Measurements from ENCODE around the gene UBE2L6. TPM values are rescaled to one million over a fixed set of nuclear protein-coding genes. Genes with fewer than 3 reads are reported as not detected.

Gene UBE2L6
- total RNA-seq, 4 donors from 2014 or later: 28.3 to 87.9 (median 84.2) TPM

DNA sequence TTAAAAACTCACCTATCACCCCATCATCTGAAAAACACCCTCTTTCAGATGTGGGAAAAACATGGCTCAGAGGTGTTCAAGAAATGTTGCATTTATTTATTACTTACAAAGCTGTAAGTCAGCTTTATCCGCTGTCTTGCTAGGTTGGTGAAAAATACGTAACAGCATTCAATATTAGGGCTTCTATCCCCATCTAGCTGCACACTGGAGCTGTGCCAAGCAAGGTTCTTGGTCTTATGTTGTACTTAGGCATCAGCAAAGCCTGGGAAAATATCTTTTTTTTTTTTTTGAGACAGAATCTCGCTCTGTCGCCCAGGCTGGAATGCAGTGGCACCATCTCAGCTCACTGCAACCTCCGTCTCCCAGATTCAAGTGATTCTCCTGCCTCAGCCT is 37.6 kb upstream of the UBE2L6 start:
- H3K27me3 ChIP-seq: no peaks in the 10 kb centered on the region
- no peak for DNase-seq
- intact Hi-C loops (cut with DNase I; ENCODE audit: low total_unique reads): no loop called here
- no peaks in the 10 kb centered on the region for H3K36me3 ChIP-seq
- no peaks in the 10 kb centered on the region for H3K9me3 ChIP-seq
- H3K27ac ChIP-seq: no peak overlapping the region
- no peak overlapping the region for H3K4me3 ChIP-seq
- no peaks in the 10 kb centered on the region for H3K4me1 ChIP-seq
- TF ChIP-seq, protein P1, sequence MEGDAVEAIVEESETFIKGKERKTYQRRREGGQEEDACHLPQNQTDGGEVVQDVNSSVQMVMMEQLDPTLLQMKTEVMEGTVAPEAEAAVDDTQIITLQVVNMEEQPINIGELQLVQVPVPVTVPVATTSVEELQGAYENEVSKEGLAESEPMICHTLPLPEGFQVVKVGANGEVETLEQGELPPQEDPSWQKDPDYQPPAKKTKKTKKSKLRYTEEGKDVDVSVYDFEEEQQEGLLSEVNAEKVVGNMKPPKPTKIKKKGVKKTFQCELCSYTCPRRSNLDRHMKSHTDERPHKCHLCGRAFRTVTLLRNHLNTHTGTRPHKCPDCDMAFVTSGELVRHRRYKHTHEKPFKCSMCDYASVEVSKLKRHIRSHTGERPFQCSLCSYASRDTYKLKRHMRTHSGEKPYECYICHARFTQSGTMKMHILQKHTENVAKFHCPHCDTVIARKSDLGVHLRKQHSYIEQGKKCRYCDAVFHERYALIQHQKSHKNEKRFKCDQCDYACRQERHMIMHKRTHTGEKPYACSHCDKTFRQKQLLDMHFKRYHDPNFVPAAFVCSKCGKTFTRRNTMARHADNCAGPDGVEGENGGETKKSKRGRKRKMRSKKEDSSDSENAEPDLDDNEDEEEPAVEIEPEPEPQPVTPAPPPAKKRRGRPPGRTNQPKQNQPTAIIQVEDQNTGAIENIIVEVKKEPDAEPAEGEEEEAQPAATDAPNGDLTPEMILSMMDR (IDR thresholded peaks at IDR 0.05): no peak
- no peak for TF ChIP-seq POLR2A (IDR thresholded peaks at IDR 0.05)

DNA sequence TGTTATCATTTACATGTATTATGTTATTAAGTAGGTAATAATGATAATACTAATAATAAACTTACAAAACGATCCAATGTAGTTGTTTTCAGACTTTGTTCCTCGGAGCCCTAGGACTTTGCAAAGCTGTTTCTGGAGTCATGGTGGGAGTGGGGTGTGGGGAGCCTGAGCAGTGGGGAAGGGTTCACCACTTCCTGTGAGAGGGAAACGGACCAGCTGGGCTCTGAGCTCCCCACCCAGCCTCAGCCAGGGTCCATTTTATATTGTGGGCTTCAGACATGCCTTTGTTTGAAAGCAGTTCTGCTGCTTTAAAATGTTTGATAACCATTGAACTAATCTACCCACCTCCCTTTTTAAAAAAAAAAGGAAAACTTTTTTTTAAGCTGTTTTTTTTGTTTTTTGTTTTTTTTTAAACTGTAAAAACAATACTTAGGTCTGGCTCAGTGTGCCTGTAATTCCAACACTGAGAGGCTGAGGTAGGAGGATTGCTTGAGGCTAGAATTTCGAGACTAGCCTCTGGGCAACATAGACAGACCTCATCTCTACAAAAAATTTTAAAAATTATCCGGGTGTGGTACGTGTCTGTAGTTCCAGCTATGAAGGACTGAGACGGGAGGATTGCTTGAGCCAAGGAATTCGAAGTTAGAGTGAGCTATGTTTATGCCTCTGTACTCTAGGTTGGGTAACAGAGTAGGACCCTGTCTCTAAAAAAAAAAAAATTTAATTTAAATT is 37.0 kb upstream of the UBE2L6 start:
- Histone ChIP-seq H3K36me3 (no peaks in the 10 kb centered on the region), H3K27me3 (no peaks in the 10 kb centered on the region), H3K4me3 (no peak overlapping the region), H3K9me3 (no peaks in the 10 kb centered on the region), H3K4me1 (no peaks in the 10 kb centered on the region), H3K27ac (no peak overlapping the region)
- intact Hi-C loops (cut with DNase I; ENCODE audit: low total_unique reads): loop anchor here (5.0 kb wide), 1 partner anchor 37 kb away; the partner anchor contains the start of gene UBE2L6
- DNase-seq: no peak
- TF ChIP-seq POLR2A (IDR thresholded peaks at IDR 0.05): no peak
- TF ChIP-seq, protein P1 (IDR thresholded peaks at IDR 0.05): no peak

DNA sequence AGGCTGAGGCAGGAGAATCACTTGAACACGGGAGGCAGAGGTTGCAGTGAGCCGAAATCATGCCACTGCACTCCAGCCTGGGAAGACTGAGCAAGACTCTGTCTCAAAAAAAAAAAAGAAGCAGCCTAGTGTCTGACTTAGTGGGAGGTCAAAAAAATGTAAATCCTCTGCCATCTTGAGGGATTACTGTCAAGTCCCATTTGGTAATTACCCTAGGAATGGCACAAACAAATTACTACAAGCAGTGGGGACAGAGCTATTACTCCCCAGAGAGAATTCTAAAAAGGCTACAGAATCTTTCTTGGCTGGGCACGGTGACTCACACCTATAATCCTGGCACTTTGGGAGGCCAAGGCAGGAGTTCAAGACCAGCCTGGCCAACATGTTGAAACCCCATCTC is 33.8 kb upstream of the UBE2L6 start:
- Histone ChIP-seq H3K4me3 (no peak overlapping the region), H3K27ac (no peak overlapping the region), H3K36me3 (no peaks in the 10 kb centered on the region), H3K9me3 (no peaks in the 10 kb centered on the region), H3K4me1 (no peaks in the 10 kb centered on the region), H3K27me3 (no peaks in the 10 kb centered on the region)
- intact Hi-C loops (cut with DNase I; ENCODE audit: low total_unique reads): loop anchor here (5.0 kb wide), 1 partner anchor 34 kb away; the partner anchor contains the start of gene UBE2L6
- no peak for DNase-seq
- TF ChIP-seq, protein P1 (IDR thresholded peaks at IDR 0.05): no peak
- TF ChIP-seq POLR2A (IDR thresholded peaks at IDR 0.05): no peak

DNA sequence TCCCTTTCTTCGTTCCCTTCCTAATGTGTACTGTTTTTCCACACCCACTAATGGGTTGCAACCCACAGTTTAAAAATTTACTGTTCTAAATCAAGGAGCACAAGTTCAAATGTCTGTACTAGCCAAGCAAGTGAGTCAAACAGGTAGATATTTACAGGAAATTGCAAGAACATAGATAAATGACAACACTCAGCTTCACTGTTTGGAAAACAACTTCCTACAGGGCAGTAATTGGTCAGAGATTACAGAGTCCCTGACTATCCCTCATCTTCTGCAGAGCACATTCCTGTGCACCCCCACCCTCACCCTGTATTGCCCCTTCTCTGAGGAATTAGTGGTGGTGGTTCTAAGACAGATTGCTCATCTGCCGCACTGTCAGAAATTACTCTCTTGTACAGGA is 31.9 kb upstream of the UBE2L6 start:
- no peak for DNase-seq
- H3K9me3 ChIP-seq: no peaks in the 10 kb centered on the region
- no peaks in the 10 kb centered on the region for H3K36me3 ChIP-seq
- no peaks in the 10 kb centered on the region for H3K27me3 ChIP-seq
- intact Hi-C loops (cut with DNase I; ENCODE audit: low total_unique reads): loop anchor here (10.0 kb wide), 1 partner anchor 45 kb away; the partner anchor contains the start of gene YPEL4
- peaks cover 0 to 4% of the 10 kb centered on the region in 2 donors for H3K4me1 ChIP-seq
- peak overlapping the region in 1 of 2 donors; percentile 84 for H3K4me3 ChIP-seq
- TF ChIP-seq, protein P1 (IDR thresholded peaks at IDR 0.05): no peak
- TF ChIP-seq POLR2A (IDR thresholded peaks at IDR 0.05): no peak
- peak overlapping the region; percentile 99 for H3K27ac ChIP-seq

DNA sequence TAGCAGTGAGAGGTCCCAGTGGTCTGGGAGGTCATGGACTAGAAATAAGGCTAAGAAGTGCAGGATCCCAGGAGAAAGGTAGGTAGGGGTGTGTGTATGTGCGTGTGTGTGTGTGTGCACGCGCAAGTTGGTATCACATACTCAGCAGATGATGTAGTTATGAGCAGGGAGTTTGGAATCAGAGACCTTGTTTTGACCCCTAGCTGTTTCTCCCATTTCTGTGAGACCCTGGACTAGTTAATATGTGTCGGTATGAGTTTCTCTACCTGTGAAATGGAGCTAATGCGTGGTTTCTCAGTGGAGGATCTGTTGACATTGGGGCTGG is 31.3 kb upstream of the UBE2L6 start:
- H3K4me1 ChIP-seq: peaks cover 0 to 4% of the 10 kb centered on the region in 2 donors
- DNase-seq: peak; percentile 42 to 51
- intact Hi-C loops (cut with DNase I; ENCODE audit: low total_unique reads): loop anchor here (10.0 kb wide), 1 partner anchor 46 kb away; the partner anchor contains the start of gene YPEL4
- H3K4me3 ChIP-seq: peak overlapping the region; percentile 73 to 84
- H3K9me3 ChIP-seq: no peaks in the 10 kb centered on the region
- no peaks in the 10 kb centered on the region for H3K36me3 ChIP-seq
- peak overlapping the region; percentile 99 for H3K27ac ChIP-seq
- no peak for TF ChIP-seq POLR2A (IDR thresholded peaks at IDR 0.05)
- TF ChIP-seq, protein P1 (IDR thresholded peaks at IDR 0.05): no peak
- no peaks in the 10 kb centered on the region for H3K27me3 ChIP-seq

All from uterus (tissue), 4 donors.